HFFc6 (cell line): ENCODE data around the gene AKAP13. TPM values are rescaled to one million over a fixed set of nuclear protein-coding genes. Genes with fewer than 3 reads are reported as not detected.

Experiments
- DNase-seq: peaks from one replicate; pipeline ENCODE4 v3.0.0-alpha.2; 2018
- H3K27ac Mint-ChIP-seq: 2 replicates; pipeline ENCODE4 v1.8.0; 2020; ENCODE audit warnings: mild to moderate bottlenecking, mixed read lengths
- H3K27me3 Mint-ChIP-seq: 2 replicates; pipeline ENCODE4 v1.8.0; 2021; ENCODE audit warnings: mild to moderate bottlenecking, moderate library complexity, mixed read lengths; ENCODE audit not compliant: insufficient read depth
- H3K36me3 Mint-ChIP-seq: 2 replicates; pipeline ENCODE4 v1.8.0; 2021; ENCODE audit warnings: low read depth, mixed read lengths
- H3K4me1 Mint-ChIP-seq: 2 replicates; pipeline ENCODE4 v1.8.0; 2020; ENCODE audit warnings: low read depth, mixed read lengths
- H3K4me3 Mint-ChIP-seq: 2 replicates; pipeline ENCODE4 v1.8.0; 2020; ENCODE audit warnings: mild to moderate bottlenecking, moderate library complexity, mixed read lengths
- H3K9me3 Mint-ChIP-seq: 2 replicates; pipeline ENCODE4 v1.8.0; 2020; ENCODE audit warnings: mild to moderate bottlenecking, mixed read lengths
- total RNA-seq, 6 experiments: library from RNA; stranded (reverse); fragmentation: NEBNext Ultra II Directional; extraction: Animal tissue kit (Norgen Biotek cat#: 25700); gene quantifications; 2 replicates in 1 of 6; 3 replicates in 5 of 6; pipeline ENCODE4 v1.2.3, GENCODE V29; 2021
- TF ChIP-seq, protein P1 (sequence below): fragments of 200-600 bp; sonication (generic); IDR thresholded peaks from 2 replicates; pipeline ENCODE4 v1.5.0; 2021; ENCODE audit warnings: antibody characterized with exemption, mild to moderate bottlenecking

AKAP13 gene
- total RNA-seq, 6 experiments from 2014 or later, result 29.0 to 51.3 (median 35.6) TPM

DNA sequence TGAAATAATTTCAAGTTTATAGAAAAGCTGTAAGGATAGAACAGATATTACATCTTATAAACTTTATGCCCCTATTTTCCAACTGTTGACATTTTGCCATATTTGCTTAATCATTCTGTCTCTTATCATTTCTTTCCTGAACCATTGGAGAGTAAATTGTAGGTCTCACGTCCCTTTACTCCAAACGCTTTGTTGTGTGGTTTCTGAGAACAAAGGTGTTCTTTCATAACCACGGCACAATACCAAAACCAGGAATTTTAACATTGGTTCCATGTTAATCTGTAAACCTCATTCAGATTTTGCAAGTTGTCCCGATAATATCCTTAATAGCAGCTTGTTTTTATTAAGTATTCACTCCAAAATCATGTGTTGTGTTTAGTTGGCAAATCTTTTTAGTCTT, 134.8 kb downstream of the AKAP13 start:
- Mint-ChIP-seq H3K36me3 (no peaks in the 10 kb centered on the region), H3K4me3 (no peak overlapping the region), H3K4me1 (no peaks in the 10 kb centered on the region)

DNA sequence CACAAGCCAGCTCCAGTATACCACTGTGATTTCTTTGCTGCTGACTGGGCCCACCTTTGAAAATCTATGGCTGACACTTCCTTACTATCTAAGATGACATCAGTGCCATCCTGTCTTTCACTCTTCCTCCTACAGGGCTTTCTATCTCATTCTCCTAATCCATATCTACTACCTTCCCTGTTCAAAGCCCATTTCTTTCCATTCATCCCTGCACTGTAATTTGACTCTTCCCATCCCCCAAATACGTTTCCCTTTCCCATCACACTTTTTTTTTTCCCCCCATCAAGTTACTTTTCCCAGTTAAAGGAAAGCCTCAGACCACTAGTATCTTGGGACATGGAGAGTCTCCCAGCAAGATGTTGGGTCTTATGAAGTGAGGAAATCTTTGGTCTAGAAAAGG, 136.7 kb downstream of the AKAP13 start:
- H3K27me3 Mint-ChIP-seq, result no peaks in the 10 kb centered on the region; the same call in 1 of the 2 replicates
- no peak for DNase-seq
- TF ChIP-seq, protein P1, sequence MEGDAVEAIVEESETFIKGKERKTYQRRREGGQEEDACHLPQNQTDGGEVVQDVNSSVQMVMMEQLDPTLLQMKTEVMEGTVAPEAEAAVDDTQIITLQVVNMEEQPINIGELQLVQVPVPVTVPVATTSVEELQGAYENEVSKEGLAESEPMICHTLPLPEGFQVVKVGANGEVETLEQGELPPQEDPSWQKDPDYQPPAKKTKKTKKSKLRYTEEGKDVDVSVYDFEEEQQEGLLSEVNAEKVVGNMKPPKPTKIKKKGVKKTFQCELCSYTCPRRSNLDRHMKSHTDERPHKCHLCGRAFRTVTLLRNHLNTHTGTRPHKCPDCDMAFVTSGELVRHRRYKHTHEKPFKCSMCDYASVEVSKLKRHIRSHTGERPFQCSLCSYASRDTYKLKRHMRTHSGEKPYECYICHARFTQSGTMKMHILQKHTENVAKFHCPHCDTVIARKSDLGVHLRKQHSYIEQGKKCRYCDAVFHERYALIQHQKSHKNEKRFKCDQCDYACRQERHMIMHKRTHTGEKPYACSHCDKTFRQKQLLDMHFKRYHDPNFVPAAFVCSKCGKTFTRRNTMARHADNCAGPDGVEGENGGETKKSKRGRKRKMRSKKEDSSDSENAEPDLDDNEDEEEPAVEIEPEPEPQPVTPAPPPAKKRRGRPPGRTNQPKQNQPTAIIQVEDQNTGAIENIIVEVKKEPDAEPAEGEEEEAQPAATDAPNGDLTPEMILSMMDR, result no peak
- no peaks in the 10 kb centered on the region for H3K36me3 Mint-ChIP-seq
- no peaks in the 10 kb centered on the region for H3K4me1 Mint-ChIP-seq
- H3K9me3 Mint-ChIP-seq, result no peaks in the 10 kb centered on the region
- no peak overlapping the region for H3K27ac Mint-ChIP-seq
- H3K4me3 Mint-ChIP-seq, result no peak overlapping the region

More for the DNA sequence above, 134.8 kb downstream of the AKAP13 start:
- H3K27me3 Mint-ChIP-seq, result no peaks in the 10 kb centered on the region; the same call in 1 of the 2 replicates
- H3K27ac Mint-ChIP-seq, result no peak overlapping the region
- no peak for DNase-seq
- H3K9me3 Mint-ChIP-seq, result no peaks in the 10 kb centered on the region
- TF ChIP-seq, protein P1, result no peak

DNA sequence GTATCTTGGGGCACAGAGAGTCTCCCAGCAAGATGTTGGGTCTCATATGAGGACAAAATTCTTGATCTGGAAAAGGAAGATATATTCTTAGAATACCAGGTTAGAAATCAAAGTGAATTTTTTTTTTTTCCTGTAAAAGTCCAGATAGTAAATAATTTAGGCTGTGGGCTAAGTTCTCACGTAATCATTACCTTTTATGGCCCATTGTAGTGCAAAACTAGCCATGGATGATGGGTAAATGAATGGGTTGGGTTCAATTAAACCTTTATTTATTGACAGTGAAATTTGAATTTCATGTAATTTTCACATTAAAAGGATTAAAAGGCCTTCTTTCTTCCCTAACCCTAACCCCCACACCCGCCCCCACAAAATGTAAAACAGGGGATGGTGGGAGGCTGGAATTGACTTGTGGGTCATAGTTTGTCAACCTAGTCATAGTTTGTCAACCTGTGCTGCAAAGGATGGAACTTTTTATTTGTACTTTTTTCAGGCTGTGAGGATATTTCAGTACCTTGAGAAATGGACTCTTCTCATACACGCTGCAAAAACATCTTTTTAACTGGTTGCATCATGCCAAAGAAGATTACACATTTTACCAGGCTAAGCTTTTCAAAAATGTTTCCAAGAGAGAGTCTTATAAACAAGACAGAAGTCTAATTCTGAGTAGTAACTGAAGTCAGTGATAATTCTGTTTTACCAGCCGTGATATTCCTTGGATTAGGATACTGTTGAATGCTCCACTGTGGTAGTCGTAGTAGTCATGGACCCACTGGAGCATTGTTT, 138.8 kb downstream of the AKAP13 start:
- no peak overlapping the region for H3K4me3 Mint-ChIP-seq
- DNase-seq, result no peak
- no peaks in the 10 kb centered on the region for H3K9me3 Mint-ChIP-seq
- no peak overlapping the region for H3K27ac Mint-ChIP-seq
- no peaks in the 10 kb centered on the region; the same call in 1 of the 2 replicates for H3K27me3 Mint-ChIP-seq
- H3K36me3 Mint-ChIP-seq, result no peaks in the 10 kb centered on the region
- H3K4me1 Mint-ChIP-seq, result no peaks in the 10 kb centered on the region
- TF ChIP-seq, protein P1, result no peak

DNA sequence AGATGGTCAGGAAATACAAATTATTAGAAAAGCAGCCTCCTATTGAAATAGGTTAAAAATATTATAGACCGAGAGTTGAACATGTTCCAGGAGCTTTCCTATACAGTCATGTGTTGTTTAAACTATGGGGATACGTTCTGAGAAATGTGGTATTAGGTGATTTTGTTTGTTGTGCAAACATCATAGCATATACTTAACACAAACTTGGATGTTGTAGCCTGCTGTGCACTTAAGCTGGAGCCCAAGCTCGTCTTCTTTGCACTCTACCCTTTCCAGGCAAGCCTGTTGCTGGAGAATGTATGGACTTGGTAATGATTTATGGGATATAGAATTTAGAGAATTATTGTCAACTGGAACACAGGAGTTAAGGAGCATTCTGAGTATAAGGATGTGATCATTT, 140.2 kb downstream of the AKAP13 start:
- TF ChIP-seq, protein P1, result no peak
- H3K27ac Mint-ChIP-seq, result no peak overlapping the region
- no peak for DNase-seq
- no peaks in the 10 kb centered on the region; the same call in 1 of the 2 replicates for H3K27me3 Mint-ChIP-seq
- H3K36me3 Mint-ChIP-seq, result no peaks in the 10 kb centered on the region; the same call in 1 of the 2 replicates
- H3K9me3 Mint-ChIP-seq, result no peaks in the 10 kb centered on the region
- peaks cover 5% of the 10 kb centered on the region; the same call in 1 of the 2 replicates for H3K4me1 Mint-ChIP-seq
- H3K4me3 Mint-ChIP-seq, result no peak overlapping the region

DNA sequence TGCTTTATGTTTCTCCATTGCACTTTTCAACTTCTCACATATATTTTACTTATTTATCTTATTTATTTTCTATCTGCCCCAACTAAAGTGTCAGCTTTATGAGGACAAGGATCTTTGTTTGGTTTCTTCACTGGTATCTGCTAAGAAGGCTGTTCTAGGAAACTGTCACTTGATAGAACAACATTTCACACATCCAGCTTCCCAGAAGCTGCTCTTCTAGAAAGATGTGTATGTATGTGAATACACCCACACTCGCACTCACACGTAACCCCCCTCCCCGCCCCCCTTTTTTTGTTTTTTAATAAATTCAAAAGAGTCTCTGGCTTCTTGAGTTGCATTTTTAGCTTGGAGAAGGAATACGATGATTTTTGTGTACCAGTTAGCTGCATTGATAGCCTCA, 143.1 kb downstream of the AKAP13 start:
- no peak overlapping the region for H3K4me3 Mint-ChIP-seq
- no peaks in the 10 kb centered on the region for H3K9me3 Mint-ChIP-seq
- H3K27me3 Mint-ChIP-seq, result no peaks in the 10 kb centered on the region
- no peaks in the 10 kb centered on the region; the same call in 1 of the 2 replicates for H3K36me3 Mint-ChIP-seq
- H3K4me1 Mint-ChIP-seq, result peaks cover 21% of the 10 kb centered on the region
- no peak overlapping the region for H3K27ac Mint-ChIP-seq
- DNase-seq, result no peak
- TF ChIP-seq, protein P1, result no peak
